Heart right ventricle (tissue), 16 donors: ENCODE measurements around the gene EFNA3. TPM values are rescaled to one million over a fixed set of nuclear protein-coding genes. Genes with fewer than 3 reads are reported as not detected.
A peak's percentile ranks its signal among the peaks of the same experiment; 100 is the strongest.

Experiments
- ATAC-seq, 8 donors: fragments of 200-7000 bp; cut with Tn5 transposase; one replicate each; pipeline ENCODE4 v1.9.1; 2020; ENCODE audit warnings: mild to moderate bottlenecking in 8 of 8, moderate library complexity in 8 of 8, moderate number of reproducible peaks in 1 of 8
- DNase-seq, 2 donors: peaks; one replicate each; pipeline ENCODE4 v3.0.0-alpha.2; 2020
- H3K27ac ChIP-seq, 10 donors: fragments of 200-600 bp; sonication (generic) in 2 of 10; one replicate each; pipeline versions ENCODE4 v1.5.0 to v1.8.0; 2020 to 2022; ENCODE audit warnings: mild to moderate bottlenecking in 3 of 10
- H3K27me3 ChIP-seq, 7 donors: fragments of 200-600 bp; one replicate each; pipeline ENCODE4 v1.8.0; 2021 to 2022; ENCODE audit warnings: mild to moderate bottlenecking in 2 of 7
- H3K36me3 ChIP-seq, 9 donors: fragments of 200-600 bp; sonication (generic) in 1 of 9; one replicate each; pipeline versions ENCODE4 v1.5.0 to v1.8.0; 2020 to 2022; ENCODE audit warnings: mild to moderate bottlenecking in 2 of 9
- H3K4me1 ChIP-seq, 9 donors: fragments of 200-600 bp; sonication (generic) in 1 of 9; one replicate each; pipeline versions ENCODE4 v1.5.0 to v1.8.0; 2020 to 2022; ENCODE audit warnings: mild to moderate bottlenecking in 4 of 9
- H3K4me3 ChIP-seq, 10 donors: fragments of 200-600 bp; sonication (generic) in 2 of 10; one replicate each; pipeline versions ENCODE4 v1.5.0 to v1.8.0; 2020 to 2022; ENCODE audit warnings: mild to moderate bottlenecking in 7 of 10, moderate library complexity in 2 of 10
- H3K9me3 ChIP-seq, 11 donors: fragments of 200-600 bp in 10 of 11; sonication (generic) in 2 of 11; one replicate each; pipeline versions ENCODE4 v1.5.0 to v1.8.0; 2013 to 2022; ENCODE audit warnings: mild to moderate bottlenecking in 2 of 11, control low read depth in 1 of 11, moderate library complexity in 1 of 11
- CTCF ChIP-seq, 9 donors: fragments of 200-600 bp; sonication (generic) in 2 of 9; IDR thresholded peaks; one replicate each; pipeline versions ENCODE4 v1.5.0 to v1.8.0; 2021 to 2022; ENCODE audit warnings: antibody characterized with exemption in 9 of 9, mild to moderate bottlenecking in 5 of 9, moderate library complexity in 1 of 9
- WGBS, 2 donors: extraction: QIAGEN DNeasy Blood & Tissue Kit; methylation state at CpG; one replicate each; pipeline ENCODE4 v1.1.7; 2013; ENCODE audit warnings: inconsistent platforms in 1 of 2; 5-methylcytosine and 5-hydroxymethylcytosine counted together
- intact Hi-C, 10 donors: fragments of 100-400 bp; cut with DNase I; formaldehyde crosslinking; loops; one replicate each; pipeline versions ENCODE4 v1.11.1 to v1.14.2; 2022
- polyA plus RNA-seq, 2 donors: library from polyadenylated mRNA; stranded (reverse); fragments of 200-250 nt; gene quantifications; one replicate each; pipeline ENCODE4 v1.2.3, GENCODE V29; 2013
- total RNA-seq, 10 donors: library from RNA; stranded (reverse); fragmentation: NEBNext Ultra II Directional in 3 of 10; extraction: Animal tissue kit (Norgen Biotek cat#: 25700) in 3 of 10; gene quantifications; one replicate each; pipeline versions ENCODE4 v1.2.1 to v1.2.4, GENCODE V29; 2021 to 2023
- donor health status: Arrhythmogenic right ventricular cardiomyopathy.
- donor health status: ischemic (EF 13 %, LVEDD 7.1; RV severe dilation, severe dysfunction).
- donor health status: healthy with polysubstance abuse.
- donor health status: DM: no; HTN: yes; CAD: no.
- donor health status: DM: no; HTN: no; CAD: no.
- donor health status: ischemic (EF 25% LVEDD 6.9; RV normal size, moderate dysfunction).
- donor health status: ischemic (EF 25% LVEDD 5.7; RV mildly dilated, moderate dysfunction).
- donor health status: healthy.
- donor health status: DM: yes; HTN: yes; CAD: no.
- donor health status: Ischemic cardiomyopathy.
- donor health status: ischemic (EF 35%, LVEDD 5.7; RV mildly dilated, moderate dysfunction).
- donor health status: nonischemic (EF 11% LVEDD 7.7; RV severe dilation, severe dysfunction).
- donor health status: DM: yes; HTN: yes; CAD: no.
- donor health status: PGD.
- donor health status: ischemic (EF 29% LVEDD 5.4; RV normal size, mild dysfunction).
- donor health status: nonischemic (EF 23%, LVEDD 6.1; RV moderate dilation, normal function).

EFNA3 gene
- total and polyA plus RNA-seq, 12 donors = 0.23 to 1.9 (median 0.47) TPM; not detected in 1

- Histone ChIP-seq H3K27me3 (no peaks in the 10 kb centered on the region), H3K9me3 (no peaks in the 10 kb centered on the region), H3K27ac (peak overlapping the region in 9 of 10 donors; percentile 90 to 100 (median 99)), H3K4me1 (peaks cover 10 to 80% (median 66%) of the 10 kb centered on the region in 9 donors), H3K36me3 (peaks cover 0 to 54% (median 23%) of the 10 kb centered on the region in 9 donors), H3K4me3 (peak overlapping the region; percentile 19 to 76 (median 66))
- WGBS, 2 donors = 42 to 53% methylated on average over 6 of the region's 6 CpGs
- intact Hi-C loops = loop anchor here in 2 of 10 donors (5.0 kb wide), 2 partner anchors 36 to 49 kb away; partner anchors contain the start of genes KRTCAP2 (in 1 of the 2) and TRIM46 (in 1 of the 2)
- no peak for TF ChIP-seq CTCF (IDR thresholded peaks at IDR 0.05)
- no peak for ATAC-seq
- DNase-seq = no peak
These were observed 58.1 kb downstream of the EFNA3 start for GRCh38 chr1:155136748-155137147.

Other genes starting within 250 kb of the EFNA3 start
- 1 to 10 TPM in 9 of 10 donors, under 1 TPM in 1; 0.52 to 5.9 (median 2.7) TPM for gene KCNN3, start 208.6 kb upstream of the EFNA3 start, total RNA-seq
- gene KCNN3, start 208.6 kb upstream of the EFNA3 start, polyA plus RNA-seq = under 1 TPM; 0.17 to 0.59 TPM
- 10 to 100 TPM; 29.9 to 66.4 (median 39.4) TPM for gene PMVK, start 142.1 kb upstream of the EFNA3 start, total RNA-seq
- 10 to 100 TPM; 40.2 to 42.9 TPM for gene PMVK, start 142.1 kb upstream of the EFNA3 start, polyA plus RNA-seq
- gene PBXIP1, start 122.7 kb upstream of the EFNA3 start, total RNA-seq = 10 to 100 TPM; 38.3 to 75.0 (median 48.8) TPM
- gene PBXIP1, start 122.7 kb upstream of the EFNA3 start, polyA plus RNA-seq = 10 to 100 TPM; 25.4 to 33.0 TPM
- gene PYGO2, start 117.1 kb upstream of the EFNA3 start, total RNA-seq = 10 to 100 TPM in 9 of 10 donors, 1 to 10 TPM in 1; 8.8 to 18.0 (median 13.9) TPM
- gene PYGO2, start 117.1 kb upstream of the EFNA3 start, polyA plus RNA-seq = 10 to 100 TPM; 11.9 to 12.1 TPM
- gene SHC1, start 108.1 kb upstream of the EFNA3 start, total RNA-seq = 10 to 100 TPM; 42.6 to 95.7 (median 57.8) TPM
- 10 to 100 TPM; 35.6 to 58.3 TPM for gene SHC1, start 108.1 kb upstream of the EFNA3 start, polyA plus RNA-seq
- gene CKS1B, start 104.2 kb upstream of the EFNA3 start, total RNA-seq = 10 to 100 TPM; 10.9 to 30.9 (median 17.5) TPM
- 10 to 100 TPM in 1 of 2 donors, 1 to 10 TPM in 1; 4.6 to 36.7 TPM for gene CKS1B, start 104.2 kb upstream of the EFNA3 start, polyA plus RNA-seq
- gene FLAD1, start 95.5 kb upstream of the EFNA3 start, total RNA-seq = 10 to 100 TPM; 20.1 to 36.8 (median 24.1) TPM
- gene FLAD1, start 95.5 kb upstream of the EFNA3 start, polyA plus RNA-seq = 10 to 100 TPM; 25.1 to 41.6 TPM
- not detected for gene LENEP, start 85.3 kb upstream of the EFNA3 start, total RNA-seq
- gene LENEP, start 85.3 kb upstream of the EFNA3 start, polyA plus RNA-seq = not detected
- 10 to 100 TPM; 25.7 to 54.7 (median 34.5) TPM for gene ZBTB7B, start 76.0 kb upstream of the EFNA3 start, total RNA-seq
- gene ZBTB7B, start 76.0 kb upstream of the EFNA3 start, polyA plus RNA-seq = 10 to 100 TPM; 41.1 to 51.6 TPM
- under 1 TPM in 9 of 10 donors, not detected in 1; 0.15 to 0.67 (median 0.30) TPM for gene DCST2, start 45.1 kb upstream of the EFNA3 start, total RNA-seq
- 1 to 10 TPM in 1 of 2 donors, under 1 TPM in 1; 0.38 to 1.8 TPM for gene DCST2, start 45.1 kb upstream of the EFNA3 start, polyA plus RNA-seq
- not detected for gene DCST1, start 45.0 kb upstream of the EFNA3 start, total RNA-seq
- under 1 TPM in 1 of 2 donors, not detected in 1; 0.29 TPM for gene DCST1, start 45.0 kb upstream of the EFNA3 start, polyA plus RNA-seq
- 100 to 1,000 TPM in 1 of 10 donors, 10 to 100 TPM in 9; 46.7 to 146 (median 58.5) TPM for gene ADAM15, start 27.5 kb upstream of the EFNA3 start, total RNA-seq
- 100 to 1,000 TPM; 144 to 305 TPM for gene ADAM15, start 27.5 kb upstream of the EFNA3 start, polyA plus RNA-seq
- gene EFNA4, start 15.1 kb upstream of the EFNA3 start, total RNA-seq = 1 to 10 TPM in 8 of 10 donors, under 1 TPM in 2; 0.49 to 2.8 (median 1.8) TPM
- 1 to 10 TPM; 4.2 to 5.4 TPM for gene EFNA4, start 15.1 kb upstream of the EFNA3 start, polyA plus RNA-seq
- 10 to 100 TPM; 28.9 to 50.0 (median 35.6) TPM for gene EFNA1, start 49.0 kb downstream of the EFNA3 start, total RNA-seq
- 100 to 1,000 TPM in 1 of 2 donors, 10 to 100 TPM in 1; 44.2 to 104 TPM for gene EFNA1, start 49.0 kb downstream of the EFNA3 start, polyA plus RNA-seq
- gene SLC50A1, start 57.0 kb downstream of the EFNA3 start, total RNA-seq = 10 to 100 TPM in 2 of 10 donors, 1 to 10 TPM in 8; 5.5 to 16.8 (median 7.9) TPM
- 10 to 100 TPM; 23.2 to 33.7 TPM for gene SLC50A1, start 57.0 kb downstream of the EFNA3 start, polyA plus RNA-seq
- 10 to 100 TPM; 48.2 to 70.9 (median 53.4) TPM for gene DPM3, start 61.7 kb downstream of the EFNA3 start, total RNA-seq
- gene DPM3, start 61.7 kb downstream of the EFNA3 start, polyA plus RNA-seq = 100 to 1,000 TPM; 144 to 304 TPM
- gene KRTCAP2, start 94.5 kb downstream of the EFNA3 start, total RNA-seq = 100 to 1,000 TPM in 9 of 10 donors, 10 to 100 TPM in 1; 96.1 to 173 (median 114) TPM
- 100 to 1,000 TPM; 302 to 355 TPM for gene KRTCAP2, start 94.5 kb downstream of the EFNA3 start, polyA plus RNA-seq
- gene TRIM46, start 95.0 kb downstream of the EFNA3 start, total RNA-seq = under 1 TPM in 2 of 10 donors, not detected in 8; 0.10 to 0.35 TPM
- under 1 TPM; 0.04 to 0.07 TPM for gene TRIM46, start 95.0 kb downstream of the EFNA3 start, polyA plus RNA-seq
- gene THBS3, start 129.1 kb downstream of the EFNA3 start, total RNA-seq = 1 to 10 TPM; 3.8 to 8.8 (median 6.4) TPM
- 10 to 100 TPM in 1 of 2 donors, 1 to 10 TPM in 1; 4.9 to 23.5 TPM for gene THBS3, start 129.1 kb downstream of the EFNA3 start, polyA plus RNA-seq
- gene MTX1, start 129.9 kb downstream of the EFNA3 start, total RNA-seq = 10 to 100 TPM; 13.1 to 25.8 (median 17.1) TPM
- gene MTX1, start 129.9 kb downstream of the EFNA3 start, polyA plus RNA-seq = 10 to 100 TPM; 33.9 to 49.7 TPM
- 10 to 100 TPM in 7 of 10 donors, 1 to 10 TPM in 3; 8.6 to 21.0 (median 11.3) TPM for gene ENTREP3, start 176.6 kb downstream of the EFNA3 start, total RNA-seq
- 10 to 100 TPM in 1 of 2 donors, 1 to 10 TPM in 1; 7.1 to 13.7 TPM for gene ENTREP3, start 176.6 kb downstream of the EFNA3 start, polyA plus RNA-seq
- 10 to 100 TPM; 54.1 to 73.1 (median 60.1) TPM for gene SCAMP3, start 183.5 kb downstream of the EFNA3 start, total RNA-seq
- gene SCAMP3, start 183.5 kb downstream of the EFNA3 start, polyA plus RNA-seq = 100 to 1,000 TPM in 1 of 2 donors, 10 to 100 TPM in 1; 47.9 to 109 TPM
- gene CLK2, start 194.7 kb downstream of the EFNA3 start, total RNA-seq = 10 to 100 TPM; 12.5 to 21.9 (median 18.0) TPM
- 10 to 100 TPM; 17.4 to 47.1 TPM for gene CLK2, start 194.7 kb downstream of the EFNA3 start, polyA plus RNA-seq
- gene HCN3, start 198.6 kb downstream of the EFNA3 start, total RNA-seq = 1 to 10 TPM in 5 of 10 donors, under 1 TPM in 5; 0.68 to 1.7 (median 1.0) TPM
- 1 to 10 TPM in 1 of 2 donors, under 1 TPM in 1; 0.81 to 3.2 TPM for gene HCN3, start 198.6 kb downstream of the EFNA3 start, polyA plus RNA-seq
- gene PKLR, start 222.6 kb downstream of the EFNA3 start, total RNA-seq = under 1 TPM in 1 of 10 donors, not detected in 9; 0.11 TPM
- not detected for gene PKLR, start 222.6 kb downstream of the EFNA3 start, polyA plus RNA-seq
- 100 to 1,000 TPM in 1 of 10 donors, 10 to 100 TPM in 9; 63.1 to 108 (median 76.9) TPM for gene FDPS, start 230.0 kb downstream of the EFNA3 start, total RNA-seq
- 100 to 1,000 TPM; 109 to 113 TPM for gene FDPS, start 230.0 kb downstream of the EFNA3 start, polyA plus RNA-seq
- gene RUSC1, start 242.1 kb downstream of the EFNA3 start, total RNA-seq = 10 to 100 TPM; 11.4 to 22.8 (median 15.1) TPM
- gene RUSC1, start 242.1 kb downstream of the EFNA3 start, polyA plus RNA-seq = 10 to 100 TPM; 25.0 to 26.4 TPM